GM18867 (cell line): ENCODE results near the gene F8A1.
A peak's percentile ranks its signal among the peaks of the same experiment; 100 is the strongest.
"Not testable (repeated sequence)": the region's sequence is repeated elsewhere in the genome, so short reads cannot be mapped to it uniquely, and the experiment has no call there.

ENCODE experiments used
- ATAC-seq: cut with Tn5 transposase; IDR thresholded peaks from one replicate; pipeline ENCODE4 v1.9.1; 2021; ENCODE audit warnings: mild to moderate bottlenecking, moderate library complexity; ENCODE audit not compliant: unreplicated experiment

Gene F8A1

DNA sequence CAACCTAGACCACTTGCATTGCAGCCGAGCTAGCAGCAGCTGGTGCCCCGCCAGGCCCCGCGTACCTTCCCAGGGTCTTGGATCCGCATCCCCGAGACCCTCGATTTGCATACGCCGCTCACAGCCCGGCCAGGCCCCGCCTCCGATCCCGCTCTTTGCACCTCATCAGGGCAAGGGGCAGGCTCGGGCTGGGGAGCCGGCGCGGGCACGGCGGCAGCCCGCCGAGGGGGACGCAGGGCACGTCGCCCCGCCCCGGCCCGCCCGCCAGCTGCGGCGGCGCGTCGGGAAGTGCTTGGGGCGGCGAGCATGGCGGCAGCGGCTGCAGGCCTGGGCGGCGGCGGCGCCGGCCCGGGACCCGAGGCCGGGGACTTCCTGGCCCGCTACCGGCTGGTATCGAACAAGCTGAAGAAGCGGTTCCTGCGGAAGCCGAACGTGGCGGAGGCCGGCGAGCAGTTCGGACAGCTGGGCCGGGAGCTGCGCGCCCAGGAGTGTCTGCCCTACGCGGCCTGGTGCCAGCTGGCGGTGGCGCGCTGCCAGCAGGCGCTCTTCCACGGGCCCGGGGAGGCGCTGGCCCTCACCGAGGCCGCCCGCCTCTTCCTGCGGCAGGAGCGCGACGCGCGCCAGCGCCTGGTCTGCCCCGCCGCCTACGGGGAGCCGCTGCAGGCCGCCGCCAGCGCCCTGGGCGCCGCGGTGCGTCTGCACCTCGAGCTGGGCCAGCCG, at the start of gene F8A1:
TSS of gene F8A1 (plus strand) at position 287 of the 720 bp plus-strand sequence. CDS start at position 307, 20 bp downstream.
- ATAC-seq = peak; percentile 75

DNA sequence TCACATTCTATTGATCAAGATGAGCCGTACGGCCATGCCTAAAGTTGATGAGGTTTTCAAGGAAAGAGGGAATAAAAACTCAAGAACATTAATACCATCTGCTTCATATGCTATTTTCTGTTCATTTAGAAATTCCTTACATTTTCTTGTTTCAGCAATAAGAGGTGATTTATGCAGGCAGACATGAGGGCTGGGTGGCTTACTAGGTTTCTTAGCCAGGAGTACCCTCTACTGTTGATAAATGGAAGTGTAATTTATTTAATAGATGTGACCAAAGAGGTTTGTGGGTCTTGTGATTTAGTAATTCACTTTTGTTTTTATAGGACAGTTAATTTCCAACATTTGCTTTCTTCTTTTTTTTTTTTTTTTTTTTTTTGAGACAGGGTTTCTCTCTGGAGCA, 45.3 kb upstream of the F8A1 start:
- ATAC-seq = no peak

DNA sequence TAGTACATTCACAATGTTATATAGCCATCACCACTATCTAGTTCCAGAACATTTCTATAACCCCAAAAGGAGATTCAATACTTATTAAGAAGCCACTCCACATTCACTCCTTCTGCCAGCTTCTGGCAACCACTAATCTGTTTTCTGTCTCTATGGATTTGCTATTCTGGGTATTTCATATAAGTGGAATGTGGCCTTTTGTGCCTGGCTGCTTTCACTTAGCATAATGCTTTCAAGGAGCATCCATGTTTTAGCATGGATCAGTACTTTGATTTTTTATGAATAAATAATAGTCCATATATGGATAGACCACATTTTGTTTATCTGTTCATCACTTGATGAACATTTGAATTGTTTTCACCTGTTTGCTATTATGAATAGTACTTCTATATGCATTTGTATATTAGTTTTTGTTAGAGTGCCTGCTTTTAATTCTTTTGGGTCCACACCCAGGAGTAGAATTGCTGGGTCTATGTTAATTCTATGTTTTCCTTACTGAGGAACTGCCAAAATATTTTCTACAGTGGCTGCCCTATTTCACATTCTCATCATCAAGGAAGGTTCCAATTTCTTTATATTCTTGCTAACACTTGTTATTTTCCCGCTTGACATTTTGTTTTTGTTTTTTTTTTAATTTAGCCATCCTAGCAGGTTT, 35.1 kb upstream of the F8A1 start:
- no peak for ATAC-seq

DNA sequence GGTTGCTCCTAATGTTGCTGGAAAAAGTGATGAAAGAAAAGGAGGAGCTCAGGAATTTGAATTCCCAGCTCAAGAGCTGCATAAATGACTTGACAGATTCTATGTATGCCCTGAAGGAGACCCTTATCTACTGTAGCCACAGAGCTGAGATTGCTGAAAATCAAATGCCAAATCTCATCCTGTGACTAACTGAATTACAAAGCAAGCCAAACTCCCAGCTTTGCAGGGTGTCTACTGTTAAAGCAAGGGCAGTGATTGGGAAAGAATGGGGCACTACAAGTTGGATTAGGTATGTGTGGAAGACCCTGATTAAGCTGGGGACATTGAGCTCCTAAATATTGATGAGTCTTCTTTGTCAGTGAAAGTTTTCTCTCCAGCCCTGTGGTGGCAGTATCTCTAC, 30.9 kb upstream of the F8A1 start:
- ATAC-seq = no peak

GRCh38 chrX:154868522-154868921, 17.6 kb upstream of the F8A1 start:
- ATAC-seq = not testable (repeated sequence)

GRCh38 chrX:154873329-154873728, 12.8 kb upstream of the F8A1 start:
- ATAC-seq = no peak

GRCh38 chrX:154884069-154884468, 2.1 kb upstream of the F8A1 start:
- ATAC-seq = not testable (repeated sequence)

DNA sequence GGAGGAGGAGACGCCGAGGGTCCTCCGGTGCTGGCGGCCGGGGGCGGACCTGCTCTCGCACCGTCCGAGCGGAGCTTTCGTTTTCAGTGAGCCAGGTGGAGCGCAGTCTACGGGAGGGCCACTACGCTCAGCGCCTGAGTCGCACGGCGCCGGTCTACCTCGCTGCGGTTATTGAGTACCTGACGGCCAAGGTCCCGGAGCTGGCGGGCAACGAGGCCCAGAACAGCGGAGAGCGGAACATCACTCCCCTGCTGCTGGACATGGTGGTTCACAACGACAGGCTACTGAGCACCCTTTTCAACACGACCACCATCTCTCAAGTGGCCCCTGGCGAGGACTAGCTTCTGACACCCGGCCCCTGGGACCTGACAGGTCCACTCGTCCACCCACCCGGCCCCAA, 1.1 kb upstream of the F8A1 start:
- ATAC-seq = not testable (repeated sequence)

- ATAC-seq = not testable (repeated sequence)
Measured at GRCh38 chrX:154885549-154885948, 606 bp upstream of the F8A1 start.

- ATAC-seq = peak; percentile 45
Measured at GRCh38 chrX:154886789-154887221, 650 bp downstream of the F8A1 start.

DNA sequence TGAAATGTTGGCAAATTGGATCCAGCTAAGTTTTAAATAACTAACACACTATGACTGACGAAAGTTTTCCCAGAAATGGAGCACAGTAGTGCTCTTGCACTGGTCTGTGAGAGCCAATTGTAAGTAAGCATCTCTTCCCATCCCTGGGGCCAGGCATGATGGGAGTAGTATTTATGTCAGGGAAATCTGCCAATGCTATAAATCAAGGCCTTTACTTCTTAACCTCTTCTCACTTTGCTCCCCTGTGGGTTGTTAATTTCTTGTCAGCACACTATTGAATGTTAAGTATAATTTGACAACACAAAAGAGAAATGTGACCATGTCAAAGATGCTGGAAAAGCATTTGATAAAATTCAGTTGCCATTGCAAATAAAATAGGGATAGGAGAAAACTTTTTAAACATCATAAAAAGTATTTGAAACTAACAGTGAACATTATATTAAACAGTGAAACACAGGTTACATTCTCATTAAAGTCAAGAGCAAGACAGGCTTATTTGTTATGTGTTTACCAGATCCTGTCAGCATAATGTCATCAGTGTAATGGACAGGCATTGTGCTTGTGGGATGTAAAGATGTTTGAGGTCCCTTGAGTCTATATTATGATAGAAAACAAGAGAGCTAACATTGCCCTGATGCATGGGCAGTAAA, 5.0 kb downstream of the F8A1 start:
- ATAC-seq = no peak

- no peak for ATAC-seq
Measured at GRCh38 chrX:154892296-154892695, 6.1 kb downstream of the F8A1 start.

GRCh38 chrX:154900323-154900722, 14.2 kb downstream of the F8A1 start:
- no peak for ATAC-seq

GRCh38 chrX:154902408-154902807, 16.3 kb downstream of the F8A1 start:
- ATAC-seq = no peak

- ATAC-seq = no peak
Measured at GRCh38 chrX:154908821-154909220, 22.7 kb downstream of the F8A1 start.

DNA sequence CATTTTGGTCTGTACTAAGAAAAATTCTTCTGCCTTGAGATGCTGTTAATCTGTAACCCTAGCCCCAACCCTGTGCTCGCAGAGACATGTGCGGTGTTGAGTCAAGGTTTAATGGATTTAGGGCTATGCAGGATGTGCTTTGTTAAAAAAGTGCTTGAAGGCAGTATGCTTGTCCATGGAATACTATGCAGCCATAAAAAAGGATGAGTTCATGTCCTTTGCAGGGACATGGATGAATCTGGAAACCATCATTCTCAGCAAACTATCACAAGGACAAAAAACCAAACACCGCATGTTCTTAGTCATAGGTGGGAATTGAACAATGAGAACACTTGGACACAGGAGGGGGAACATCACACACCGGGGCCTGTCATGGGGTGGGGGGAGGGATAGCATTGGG, 23.9 kb downstream of the F8A1 start:
- not testable (repeated sequence) for ATAC-seq

DNA sequence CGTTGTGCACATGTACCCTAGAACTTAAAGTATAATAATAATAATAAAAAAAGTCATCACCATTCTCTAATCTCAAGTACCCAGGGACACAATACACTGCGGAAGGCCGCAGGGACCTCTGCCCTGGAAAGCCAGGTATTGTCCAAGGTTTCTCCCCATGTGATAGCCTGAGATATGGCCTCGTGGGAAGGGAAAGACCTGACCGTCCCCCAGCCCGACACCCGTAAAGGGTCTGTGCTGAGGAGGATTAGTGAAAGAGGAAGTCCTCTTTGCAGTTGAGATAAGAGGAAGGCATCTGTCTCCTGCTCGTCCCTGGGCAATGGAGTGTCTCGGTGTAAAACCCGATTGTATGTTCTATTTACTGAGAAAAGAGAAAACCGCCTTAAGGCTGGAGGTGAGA, 24.4 kb downstream of the F8A1 start:
- ATAC-seq = not testable (repeated sequence)

- ATAC-seq = no peak
Measured at GRCh38 chrX:154914052-154914451, 27.9 kb downstream of the F8A1 start.

GRCh38 chrX:154918060-154918483, 31.9 kb downstream of the F8A1 start:
- ATAC-seq = peak; percentile 75

DNA sequence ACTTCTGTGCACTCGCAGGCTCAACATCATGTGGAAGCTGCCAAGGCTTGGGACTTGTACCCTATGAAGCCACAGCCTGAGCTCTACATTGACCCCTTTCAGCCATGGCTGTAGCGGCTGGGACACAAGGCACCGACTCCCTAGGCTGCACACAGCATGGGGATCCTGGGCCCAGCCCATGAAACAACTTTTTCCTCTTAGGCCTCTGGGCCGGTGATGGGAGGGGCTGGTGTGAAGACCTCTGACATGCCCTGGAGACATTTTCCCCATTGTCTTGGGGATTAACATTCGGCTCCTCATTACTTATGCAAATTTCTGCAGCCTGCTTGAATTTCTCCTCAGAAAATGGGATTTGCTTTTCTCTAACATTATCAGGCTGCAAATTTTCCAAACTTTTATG, 38.6 kb downstream of the F8A1 start:
- not testable (repeated sequence) for ATAC-seq
